Smooth muscle cell (in vitro differentiated cells): ENCODE measurements around the gene LIME1. TPM values are rescaled to one million over a fixed set of nuclear protein-coding genes. Genes with fewer than 3 reads are reported as not detected.

Experiments used
- DNase-seq: peaks from one replicate; lab custom pipeline; 2025; ENCODE audit not compliant: unreplicated experiment; lab: John Stamatoyannopoulos, UW
- H2AFZ ChIP-seq: fragments of 200-600 bp; sonication (generic); 2 replicates; pipeline ENCODE4 v1.6.0; 2016; ENCODE audit warnings: antibody characterized with exemption, low read depth, mild to moderate bottlenecking
- H3F3A ChIP-seq: fragments of 200-600 bp; sonication (generic); 2 replicates; pipeline ENCODE4 v1.6.0; 2017; ENCODE audit warnings: antibody characterized with exemption, low read depth
- H3K27ac ChIP-seq: fragments of 200-600 bp; sonication (generic); 2 replicates; pipeline ENCODE4 v1.5.1; 2016; ENCODE audit warnings: low read depth, mild to moderate bottlenecking
- H3K27me3 ChIP-seq: fragments of 200-600 bp; sonication (generic); 2 replicates; pipeline ENCODE4 v1.6.1; 2016; ENCODE audit warnings: low read depth, mild to moderate bottlenecking
- H3K36me3 ChIP-seq: fragments of 200-600 bp; sonication (generic); 2 replicates; pipeline ENCODE4 v1.5.1; 2016; ENCODE audit warnings: low read depth
- H3K4me1 ChIP-seq: fragments of 200-600 bp; sonication (generic); 2 replicates; pipeline ENCODE4 v1.5.1; 2016; ENCODE audit warnings: low read depth
- H3K4me2 ChIP-seq: fragments of 200-600 bp; sonication (generic); 2 replicates; pipeline ENCODE4 v1.6.0; 2016; ENCODE audit warnings: mild to moderate bottlenecking
- H3K4me3 ChIP-seq: fragments of 200-600 bp; sonication (generic); 2 replicates; pipeline ENCODE4 v1.5.1; 2016; ENCODE audit warnings: mild to moderate bottlenecking
- H3K79me2 ChIP-seq: fragments of 200-600 bp; sonication (generic); 2 replicates; pipeline ENCODE4 v1.6.0; 2016; ENCODE audit warnings: low read depth, mild to moderate bottlenecking
- H3K9ac ChIP-seq: fragments of 200-600 bp; sonication (generic); 2 replicates; pipeline ENCODE4 v1.6.0; 2016; ENCODE audit warnings: low read depth
- H3K9me3 ChIP-seq: fragments of 200-600 bp; sonication (generic); replicated peaks from 2 replicates; pipeline ENCODE4 v1.5.1; 2016; ENCODE audit warnings: low read depth
- H4K20me1 ChIP-seq: fragments of 200-600 bp; sonication (generic); 2 replicates; pipeline ENCODE4 v1.6.0; 2016; ENCODE audit warnings: low read depth
- CTCF ChIP-seq: fragments of 200-600 bp; sonication (generic); IDR thresholded peaks from 2 replicates; pipeline ENCODE4 v1.5.1; 2017; ENCODE audit warnings: borderline replicate concordance, mild to moderate bottlenecking, antibody characterized with exemption; ENCODE audit not compliant: insufficient read depth, poor library complexity, severe bottlenecking
- WGBS: methylation state at CpG from one replicate; pipeline ENCODE4 v1.1.7; 2016; ENCODE audit warnings: low lambda C conversion rate; 5-methylcytosine and 5-hydroxymethylcytosine counted together
- polyA plus RNA-seq: library from polyadenylated mRNA; unstranded; fragments of >200 nt; fragmentation: Nextera tagmentation; extraction: Ambion mirVana; gene quantifications from 2 replicates; pipeline ENCODE4 v1.2.1, GENCODE V29; 2016
- total RNA-seq: library from RNA; depleted of rRNA; stranded (reverse); fragments of >200 nt; gene quantifications from 2 replicates; pipeline ENCODE4 v1.2.3, GENCODE V29; 2014

LIME1 gene
- total and polyA plus RNA-seq, 2 experiments from 2014 or later, result 6.9 to 7.2 TPM

GRCh38 chr20:63738687-63739129, 2.2 kb downstream of the LIME1 start:
- Histone ChIP-seq H3K36me3 (no peaks in the 10 kb centered on the region), H3F3A (peaks cover 24% of the 10 kb centered on the region), H3K4me1 (peaks cover 30% of the 10 kb centered on the region), H3K4me3 (peak overlapping the region; percentile 58), H3K9ac (no peak overlapping the region), H3K27ac (peak overlapping the region; percentile 11), H3K27me3 (no peaks in the 10 kb centered on the region), H2AFZ (no peak overlapping the region), H3K79me2 (no peaks in the 10 kb centered on the region), H3K4me2 (peak overlapping the region; percentile 96), H3K9me3 (no peaks in the 10 kb centered on the region), H4K20me1 (peaks cover 49% of the 10 kb centered on the region)
- 21% methylated on average over 15 of the region's 26 CpGs for WGBS
- no peak for TF ChIP-seq CTCF
- DNase-seq, result no peak

GRCh38 chr20:63739130-63740069, 2.9 kb downstream of the LIME1 start, which contains the start of gene SLC2A4RG:
SLC2A4RG (plus strand) TSS chr20:63739776; CDS start chr20:63739913, 137 bp downstream.
- H3K4me3 ChIP-seq, result peak within 1 kb of the TSS; percentile 83
- peaks cover 30% of the 10 kb centered on the region for H3K4me1 ChIP-seq
- H3K79me2 ChIP-seq, result no peaks in the 10 kb centered on the region
- H3K36me3 ChIP-seq, result no peaks in the 10 kb centered on the region
- H4K20me1 ChIP-seq, result peaks cover 42% of the 10 kb centered on the region
- H3K27me3 ChIP-seq, result no peaks in the 10 kb centered on the region
- TF ChIP-seq CTCF, result no peak
- WGBS, result 2% methylated on average over 48 of the region's 136 CpGs
- H3F3A ChIP-seq, result peaks cover 24% of the 10 kb centered on the region
- DNase-seq, result no peak
- H3K27ac ChIP-seq, result peak within 1 kb of the TSS; percentile 60
- H2AFZ ChIP-seq, result no peak within 1 kb of the TSS
- peak within 1 kb of the TSS; percentile 66 for H3K9ac ChIP-seq
- no peaks in the 10 kb centered on the region for H3K9me3 ChIP-seq
- peak within 1 kb of the TSS; percentile 96 for H3K4me2 ChIP-seq

GRCh38 chr20:63740070-63740626, 3.7 kb downstream of the LIME1 start:
- peak overlapping the region; percentile 60 for H3K27ac ChIP-seq
- peak overlapping the region; percentile 66 for H3K9ac ChIP-seq
- H3K27me3 ChIP-seq, result no peaks in the 10 kb centered on the region
- no peak overlapping the region for H2AFZ ChIP-seq
- H3K36me3 ChIP-seq, result no peaks in the 10 kb centered on the region
- no peak for TF ChIP-seq CTCF
- peak overlapping the region; percentile 87 for H3K4me2 ChIP-seq
- H3F3A ChIP-seq, result peaks cover 27% of the 10 kb centered on the region
- no peaks in the 10 kb centered on the region for H3K9me3 ChIP-seq
- H3K4me3 ChIP-seq, result peak overlapping the region; percentile 83
- peaks cover 34% of the 10 kb centered on the region for H4K20me1 ChIP-seq
- no peaks in the 10 kb centered on the region for H3K79me2 ChIP-seq
- no peak for DNase-seq
- H3K4me1 ChIP-seq, result peaks cover 30% of the 10 kb centered on the region
- WGBS, result 2% methylated on average over 39 of the region's 80 CpGs
